IPS-NIHi7 (cell line): ENCODE results near the gene NFATC2.
A peak's percentile ranks its signal among the peaks of the same experiment; 100 is the strongest.

Experiments
- DNase-seq: peaks from one replicate; pipeline ENCODE4 v3.0.0; 2012; ENCODE audit warnings: mixed read lengths; ENCODE audit errors: extremely low spot score

The NFATC2 gene

DNA sequence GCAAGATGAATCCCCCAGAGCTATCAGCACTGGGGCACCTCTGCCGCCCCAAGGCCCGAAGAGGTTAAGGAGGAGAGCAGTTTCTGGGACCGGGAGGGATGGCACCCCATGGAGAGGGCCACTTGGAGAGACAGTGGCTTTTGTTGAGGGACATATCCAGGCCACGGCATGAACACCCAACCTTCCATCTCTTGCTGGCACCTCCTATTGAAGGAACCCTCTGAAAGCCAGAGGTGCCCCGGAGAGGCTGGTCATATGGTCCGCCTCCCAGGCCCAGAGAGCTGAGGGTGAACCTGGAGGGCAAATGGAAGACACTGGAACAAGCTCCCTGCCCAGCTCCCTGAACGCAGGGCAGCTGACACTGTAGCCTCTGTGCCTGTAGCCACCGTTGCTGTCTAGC, 167.0 kb downstream of the NFATC2 start:
- DNase-seq, result no peak

DNA sequence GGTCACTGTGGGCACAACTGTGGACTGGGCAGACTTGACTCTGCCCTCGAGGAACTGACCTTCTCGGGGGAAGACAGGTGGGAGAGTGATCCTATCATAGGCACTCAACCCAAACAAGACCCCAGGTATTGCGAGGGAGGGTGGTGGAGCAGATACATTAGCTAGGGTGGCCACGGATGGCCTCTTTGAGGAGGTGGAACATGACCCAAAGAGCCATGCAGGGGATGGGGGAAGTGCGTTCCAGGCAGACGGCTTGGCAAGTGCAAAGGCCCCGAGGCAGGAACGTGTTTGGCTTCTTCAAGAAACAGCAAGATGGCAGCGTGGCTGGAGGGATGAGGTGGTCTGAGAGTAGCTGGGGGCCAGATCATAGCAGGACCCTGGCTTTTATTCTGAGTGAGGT, 167.6 kb downstream of the NFATC2 start:
- no peak for DNase-seq

DNA sequence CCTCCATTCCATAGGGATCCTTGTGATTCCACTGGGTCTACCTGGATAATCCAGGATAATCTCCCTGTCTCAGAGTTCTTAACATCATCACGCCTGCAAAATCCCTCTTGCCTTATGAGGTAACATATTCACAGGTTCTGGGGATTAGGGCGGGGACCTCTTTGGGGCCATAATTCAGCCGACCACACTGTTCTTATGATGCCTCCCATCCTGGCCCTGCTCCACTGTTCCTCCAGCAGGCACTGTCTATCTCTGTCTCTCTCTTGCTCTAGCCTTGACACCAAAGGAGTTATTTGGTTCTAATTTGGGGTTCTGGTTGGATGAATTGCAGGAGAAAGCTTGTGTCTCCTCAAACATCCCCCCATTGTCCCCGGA, 168.1 kb downstream of the NFATC2 start:
- DNase-seq, result no peak

- DNase-seq, result peak; percentile 37
Observed at GRCh38 chr20:51373713-51374455, 168.6 kb downstream of the NFATC2 start.

GRCh38 chr20:51372966-51373365, 169.6 kb downstream of the NFATC2 start:
- no peak for DNase-seq

- DNase-seq, result peak; percentile 93
Observed at GRCh38 chr20:51372176-51372803, 170.2 kb downstream of the NFATC2 start.

GRCh38 chr20:51371720-51372119, 170.8 kb downstream of the NFATC2 start:
- DNase-seq, result no peak

GRCh38 chr20:51369503-51369902, 173.0 kb downstream of the NFATC2 start:
- no peak for DNase-seq

DNA sequence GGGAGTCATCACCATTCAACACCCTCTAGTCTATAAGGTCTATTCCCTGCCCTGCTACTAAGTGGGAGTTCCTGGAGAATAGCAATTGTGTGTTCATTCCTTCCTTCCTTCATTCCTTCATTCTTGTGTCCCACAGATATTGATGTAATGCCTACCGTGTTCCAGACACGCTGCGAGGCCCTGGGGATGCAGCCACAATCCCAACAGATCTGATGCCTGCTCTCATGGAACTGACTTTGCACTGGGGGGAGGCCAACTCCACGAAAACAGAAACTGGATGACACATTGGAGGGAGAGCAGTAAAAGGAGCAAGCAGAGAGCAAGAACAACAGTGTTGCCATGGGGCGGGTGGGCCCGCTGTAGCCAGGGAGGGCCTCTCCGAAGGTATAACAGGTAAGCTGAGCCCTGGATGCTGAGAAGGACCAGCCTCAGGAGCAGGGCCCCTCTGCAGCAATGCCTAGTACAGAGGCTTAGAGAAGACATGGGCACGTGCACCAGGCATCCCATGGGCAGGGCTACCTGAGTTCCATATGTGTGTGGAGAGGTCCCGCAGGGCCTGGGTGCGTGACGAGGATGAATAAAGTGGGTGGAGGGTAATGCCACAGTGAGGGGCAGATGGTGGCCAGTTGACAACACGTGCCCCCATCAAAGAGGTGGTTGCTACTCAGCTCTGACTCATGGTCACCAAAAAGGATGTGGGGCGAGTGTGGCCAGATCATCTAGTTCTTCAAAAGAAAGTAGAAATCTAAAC, 173.9 kb downstream of the NFATC2 start:
- DNase-seq, result no peak

- peak; percentile 37 for DNase-seq
Observed at GRCh38 chr20:51366155-51366886, 176.2 kb downstream of the NFATC2 start.

DNA sequence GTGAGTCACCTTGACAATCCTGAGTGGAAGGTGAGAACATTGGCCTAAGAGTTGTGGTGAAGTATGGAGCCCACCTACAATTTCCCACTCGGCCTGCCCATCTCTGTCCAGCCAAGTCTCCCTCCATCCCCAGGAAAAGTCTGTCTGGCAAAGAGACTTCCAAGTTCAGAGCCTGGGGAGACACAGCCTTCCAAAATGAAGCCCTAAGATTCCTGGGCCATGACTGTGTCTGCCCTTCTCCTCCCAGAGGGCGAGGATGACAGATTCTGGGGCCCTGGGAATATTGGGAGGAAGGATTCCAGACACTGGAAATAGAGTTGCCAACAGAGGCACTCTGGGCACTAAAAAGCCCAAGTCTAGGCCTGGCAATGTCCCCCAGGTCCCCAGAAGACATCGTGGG, 176.8 kb downstream of the NFATC2 start:
- no peak for DNase-seq

GRCh38 chr20:51363813-51364212, 178.7 kb downstream of the NFATC2 start:
- DNase-seq, result no peak

DNA sequence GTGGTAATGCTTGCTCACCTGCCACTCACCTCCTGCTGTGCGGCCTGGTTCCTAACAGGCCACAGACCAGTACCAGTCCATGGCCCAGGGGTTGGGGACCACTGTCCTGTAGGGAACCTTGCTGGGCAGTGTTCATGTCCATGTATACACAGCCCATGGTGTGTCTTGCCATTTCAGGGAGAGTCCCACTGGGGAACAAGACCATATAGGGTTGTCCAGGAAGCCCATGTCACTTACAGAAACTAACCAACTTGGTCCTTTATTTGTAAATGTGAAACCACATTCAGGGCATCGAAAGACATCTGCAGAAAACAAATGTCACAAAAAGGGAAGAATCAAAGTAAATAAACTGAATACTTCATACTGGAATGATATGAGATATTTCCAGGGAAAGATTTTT, 179.1 kb downstream of the NFATC2 start:
- DNase-seq, result no peak

GRCh38 chr20:51362254-51362653, 180.3 kb downstream of the NFATC2 start:
- no peak for DNase-seq

DNA sequence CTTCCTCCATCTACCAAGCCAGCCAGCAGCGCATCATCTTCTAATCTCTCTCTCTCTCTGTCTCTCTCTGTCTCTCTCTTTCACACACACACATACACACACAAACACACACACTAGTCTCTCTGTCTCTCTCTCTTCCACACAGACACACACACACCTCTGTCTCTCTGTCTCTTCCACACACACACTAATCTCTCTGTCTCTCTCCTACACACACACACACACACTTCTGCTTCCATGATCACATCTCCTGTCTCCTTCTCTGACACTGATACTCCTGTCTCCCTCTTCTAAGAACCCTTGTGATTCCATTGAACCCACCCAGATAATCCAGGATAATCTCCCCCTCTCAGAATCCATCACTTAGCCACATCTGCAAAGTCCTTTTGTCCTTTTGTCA, 181.3 kb downstream of the NFATC2 start:
- no peak for DNase-seq

- DNase-seq, result no peak
Observed at GRCh38 chr20:51360451-51361201, 181.9 kb downstream of the NFATC2 start.

DNA sequence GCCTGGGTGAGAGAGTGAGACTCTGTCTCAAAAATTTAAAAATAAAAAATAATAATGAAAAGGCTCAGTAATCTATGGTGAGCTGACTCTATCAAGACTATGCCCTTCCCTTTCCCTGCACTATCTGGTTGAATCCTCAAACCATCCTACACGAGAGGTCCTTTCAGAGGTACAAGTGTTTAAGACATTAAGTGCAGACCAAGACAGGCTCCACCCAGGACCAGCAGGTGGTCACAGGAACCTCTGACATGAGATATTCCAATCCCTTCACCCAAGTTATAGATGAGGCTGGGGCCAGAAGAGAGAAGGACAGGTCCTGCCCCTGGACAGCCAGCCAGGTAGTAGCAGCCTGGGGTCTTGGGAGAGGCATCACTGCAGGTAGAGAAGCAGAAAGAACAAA, 182.6 kb downstream of the NFATC2 start:
- DNase-seq, result no peak

GRCh38 chr20:51359401-51359800, 183.1 kb downstream of the NFATC2 start:
- no peak for DNase-seq

DNA sequence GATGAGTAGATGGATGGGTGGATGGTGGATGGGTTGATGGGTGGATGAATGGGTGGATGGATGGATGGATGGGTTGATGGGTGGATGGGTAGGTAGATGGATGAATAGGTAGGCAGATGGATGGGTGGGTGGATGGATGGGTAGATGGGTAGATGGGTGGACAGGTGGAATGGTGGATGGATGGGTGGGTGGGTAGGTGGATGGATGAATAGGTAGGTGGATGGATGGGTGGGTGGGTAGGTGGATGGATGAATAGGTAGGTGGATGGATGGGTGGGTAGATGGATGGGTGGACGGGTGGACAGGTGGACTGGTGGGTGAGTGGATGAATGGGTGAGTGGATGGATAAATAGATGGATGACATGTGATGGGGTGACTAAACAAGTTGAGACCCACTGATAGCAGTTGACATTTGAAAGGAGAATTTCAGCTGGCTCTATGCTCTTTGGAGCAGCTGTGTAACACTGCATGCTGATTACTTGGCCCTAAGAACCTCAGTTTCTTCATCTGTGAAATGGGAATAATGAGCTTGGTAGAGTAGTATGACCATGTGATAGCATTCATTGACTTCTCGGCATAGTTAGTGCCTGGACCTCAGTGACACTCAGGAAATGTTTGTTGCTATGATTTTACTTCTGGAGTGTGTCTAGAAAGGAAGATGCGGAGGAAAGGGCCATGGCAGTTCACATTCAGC, 184.3 kb downstream of the NFATC2 start:
- no peak for DNase-seq

DNA sequence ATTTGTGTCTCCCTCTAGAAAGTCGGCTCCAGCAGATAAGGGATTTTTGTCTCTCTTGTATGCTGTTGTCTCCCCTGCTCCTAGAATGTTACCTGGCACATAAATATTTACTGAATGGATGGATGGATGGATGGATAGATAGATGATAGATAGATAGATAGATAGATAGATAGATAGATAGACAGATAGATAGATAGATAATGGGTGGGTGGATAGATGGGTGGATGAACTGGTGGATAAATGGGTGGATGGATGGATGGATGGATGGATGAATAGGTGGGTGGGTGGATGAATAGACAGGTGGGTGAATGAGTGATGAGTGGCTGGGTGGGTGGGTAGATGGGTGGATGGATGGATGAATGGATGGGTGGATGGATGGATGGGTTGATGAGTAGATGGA, 185.0 kb downstream of the NFATC2 start:
- DNase-seq, result no peak

GRCh38 chr20:51356871-51357270, 185.6 kb downstream of the NFATC2 start:
- DNase-seq, result no peak
